Stimulated activated naive CD8-positive, alpha-beta T cell treated with anti-CD3 and anti-CD28 coated beads, Interleukin-15, amount 100 ng/mL, for 72 hours (primary cell): Measurements from ENCODE around the gene GPR142.

Source experiments
- ATAC-seq: fragments of 150-1000 bp; cut with Tn5 transposase; 2 replicates; pipeline ENCODE4 v1.10.0; 2021; ENCODE audit warnings: mild to moderate bottlenecking, moderate library complexity
- DNase-seq, 2 donors: peaks; one replicate each; pipeline ENCODE4 v3.0.0; 2021 to 2022
- H3K27ac Mint-ChIP-seq, 2 donors: one replicate each; pipeline ENCODE4 v1.8.0; 2022; ENCODE audit warnings: mild to moderate bottlenecking in 2 of 2, mixed read lengths in 2 of 2, moderate library complexity in 2 of 2
- H3K27me3 Mint-ChIP-seq: one replicate; pipeline ENCODE4 v1.8.0; 2022; ENCODE audit warnings: mixed read lengths
- H3K4me1 Mint-ChIP-seq: one replicate; pipeline ENCODE4 v1.8.0; 2022; ENCODE audit warnings: mild to moderate bottlenecking, mixed read lengths
- H3K4me3 Mint-ChIP-seq, 2 donors: one replicate each; pipeline ENCODE4 v1.8.0; 2022; ENCODE audit warnings: mild to moderate bottlenecking in 2 of 2, mixed read lengths in 2 of 2, moderate library complexity in 1 of 2
- H3K9me3 Mint-ChIP-seq, 2 donors: one replicate each; pipeline ENCODE4 v1.8.0; 2022; ENCODE audit warnings: mixed read lengths in 2 of 2

GPR142 gene, protein sequence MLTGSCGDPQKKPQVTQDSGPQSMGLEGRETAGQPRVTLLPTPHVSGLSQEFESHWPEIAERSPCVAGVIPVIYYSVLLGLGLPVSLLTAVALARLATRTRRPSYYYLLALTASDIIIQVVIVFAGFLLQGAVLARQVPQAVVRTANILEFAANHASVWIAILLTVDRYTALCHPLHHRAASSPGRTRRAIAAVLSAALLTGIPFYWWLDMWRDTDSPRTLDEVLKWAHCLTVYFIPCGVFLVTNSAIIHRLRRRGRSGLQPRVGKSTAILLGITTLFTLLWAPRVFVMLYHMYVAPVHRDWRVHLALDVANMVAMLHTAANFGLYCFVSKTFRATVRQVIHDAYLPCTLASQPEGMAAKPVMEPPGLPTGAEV

GRCh38 chr17:74367206-74367605, at the start of gene GPR142:
GPR142 (plus strand) TSS chr17:74367506; CDS start chr17:74369541, 2,035 bp downstream.
- H3K4me3 Mint-ChIP-seq: no peak within 1 kb of the TSS
- ATAC-seq: no peak
- peaks cover 4% of the 10 kb centered on the region for H3K27me3 Mint-ChIP-seq

DNA sequence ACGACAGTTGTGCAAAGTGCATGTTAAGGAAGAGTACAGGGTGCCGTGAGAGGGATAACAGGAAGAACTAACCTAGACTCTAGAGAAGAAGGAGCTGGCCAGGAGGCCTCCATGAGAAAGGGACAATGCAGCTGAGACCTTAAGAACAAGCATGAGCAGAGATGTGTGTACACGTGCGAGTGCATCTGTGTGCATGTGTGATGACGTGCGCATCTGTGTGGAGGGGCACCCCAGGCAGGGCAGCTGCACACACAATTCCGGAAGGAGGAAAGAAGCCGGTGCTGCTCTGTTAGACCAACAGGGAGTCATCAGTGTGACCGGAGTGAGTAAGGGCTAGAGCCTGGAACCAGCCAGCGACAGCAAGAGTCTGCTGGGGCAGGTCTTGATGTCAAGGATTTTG, 48.9 kb upstream of the GPR142 start:
- Mint-ChIP-seq H3K4me1 (no peaks in the 10 kb centered on the region), H3K9me3 (no peaks in the 10 kb centered on the region), H3K27ac (no peak overlapping the region), H3K27me3 (peaks cover 19% of the 10 kb centered on the region), H3K4me3 (no peak overlapping the region)
- DNase-seq (no peak), ATAC-seq (no peak)

More at GRCh38 chr17:74367206-74367605, at the start of gene GPR142:
- Mint-ChIP-seq H3K9me3 (no peaks in the 10 kb centered on the region), H3K4me1 (peaks cover 20% of the 10 kb centered on the region), H3K27ac (no peak within 1 kb of the TSS)
- DNase-seq: no peak

- Mint-ChIP-seq H3K27ac (no peak overlapping the region), H3K4me1 (peaks cover 20% of the 10 kb centered on the region), H3K4me3 (no peak overlapping the region), H3K9me3 (no peaks in the 10 kb centered on the region), H3K27me3 (peaks cover 63% of the 10 kb centered on the region)
- DNase-seq: no peak
- ATAC-seq: no peak
Observed at GRCh38 chr17:74324521-74324920, 42.8 kb upstream of the GPR142 start.

DNA sequence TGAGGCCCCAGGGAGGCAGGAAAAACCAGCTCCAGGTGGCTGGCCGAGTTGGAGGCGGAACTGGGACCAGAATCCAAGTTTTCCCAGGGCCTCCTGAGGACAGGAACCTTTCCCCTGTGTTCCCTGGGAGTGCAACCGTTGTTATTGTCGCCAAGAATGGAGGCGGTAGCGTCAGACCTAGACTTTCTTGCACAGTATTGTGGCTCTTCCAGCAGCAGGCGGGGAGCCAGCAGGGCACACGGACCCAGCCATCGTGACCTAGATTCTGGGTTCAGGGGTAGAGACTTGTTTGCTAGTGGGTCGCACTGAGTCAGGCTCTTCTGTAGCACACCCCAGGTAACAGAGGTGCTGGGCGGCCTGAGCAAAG, 41.9 kb upstream of the GPR142 start:
- DNase-seq (no peak), ATAC-seq (peak; percentile 4)
- peak overlapping the region; percentile 31 to 50 for H3K4me3 Mint-ChIP-seq
- peaks cover 67% of the 10 kb centered on the region for H3K27me3 Mint-ChIP-seq
- H3K4me1 Mint-ChIP-seq: peaks cover 21% of the 10 kb centered on the region
- no peak overlapping the region for H3K27ac Mint-ChIP-seq
- no peaks in the 10 kb centered on the region for H3K9me3 Mint-ChIP-seq

- ATAC-seq: peak; percentile 85
- Mint-ChIP-seq H3K27ac (no peak within 1 kb of the TSS), H3K9me3 (no peaks in the 10 kb centered on the region), H3K27me3 (peaks cover 67% of the 10 kb centered on the region), H3K4me3 (peak within 1 kb of the TSS; percentile 31 to 50), H3K4me1 (peaks cover 21% of the 10 kb centered on the region)
- DNase-seq: peak; percentile 48 to 56
Observed at GRCh38 chr17:74325743-74326379, 41.4 kb upstream of the GPR142 start, which contains the start of gene KIF19. KIF19 (plus strand) TSS chr17:74326226; CDS start chr17:74326350, 124 bp downstream.

DNA sequence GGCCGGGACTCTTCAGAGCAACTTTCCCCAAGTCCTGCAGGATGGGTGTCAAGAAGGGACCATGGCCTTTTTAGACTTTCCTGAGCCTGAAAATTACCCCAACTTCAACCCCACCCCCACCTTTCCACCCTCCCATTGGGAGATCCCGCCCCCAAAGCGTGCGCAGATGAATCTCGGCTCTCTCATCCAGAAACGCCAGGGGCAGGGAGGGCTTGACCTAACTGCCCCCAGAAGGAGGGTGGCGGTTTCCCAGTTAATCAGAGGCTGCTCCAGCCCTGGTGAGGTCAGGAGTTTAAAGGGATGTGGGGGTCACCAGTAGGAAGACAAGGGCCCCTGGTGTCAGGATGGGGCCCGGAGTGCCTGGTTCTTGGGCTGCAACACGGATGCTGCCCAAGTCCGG, 40.8 kb upstream of the GPR142 start:
- Mint-ChIP-seq H3K4me1 (peaks cover 21% of the 10 kb centered on the region), H3K4me3 (peak overlapping the region in 1 of 2 donors; percentile 16), H3K9me3 (no peaks in the 10 kb centered on the region), H3K27ac (no peak overlapping the region), H3K27me3 (peaks cover 67% of the 10 kb centered on the region)
- ATAC-seq: no peak
- no peak for DNase-seq

DNA sequence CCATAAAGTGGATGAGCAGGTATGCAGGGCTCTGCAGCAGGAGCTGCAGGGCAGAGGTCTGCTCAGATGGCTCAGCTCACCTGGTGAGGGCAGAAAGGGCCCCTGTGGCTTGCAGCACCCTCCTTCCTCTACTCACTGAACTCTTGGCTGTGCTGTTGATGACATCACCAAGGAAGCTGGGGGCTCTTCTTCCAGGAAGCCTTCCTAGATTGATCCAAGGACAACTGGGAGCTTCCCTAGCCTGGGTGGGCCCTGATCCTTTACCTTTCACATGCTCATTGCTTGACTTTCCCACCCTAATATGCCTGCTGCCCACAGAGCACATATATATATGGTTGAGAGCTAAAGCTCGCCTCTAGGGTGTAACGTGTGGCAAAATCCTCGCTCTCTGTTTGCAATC, 38.8 kb upstream of the GPR142 start:
- Mint-ChIP-seq H3K27me3 (peaks cover 49% of the 10 kb centered on the region), H3K9me3 (no peaks in the 10 kb centered on the region), H3K4me3 (no peak overlapping the region), H3K4me1 (peaks cover 21% of the 10 kb centered on the region), H3K27ac (no peak overlapping the region)
- ATAC-seq (no peak), DNase-seq (no peak)

- DNase-seq (no peak), ATAC-seq (no peak)
- Mint-ChIP-seq H3K9me3 (no peaks in the 10 kb centered on the region), H3K27ac (peak overlapping the region in 1 of 2 donors; percentile 22), H3K27me3 (peaks cover 43% of the 10 kb centered on the region), H3K4me3 (no peak overlapping the region), H3K4me1 (peaks cover 21% of the 10 kb centered on the region)
Observed at GRCh38 chr17:74329378-74329777, 37.9 kb upstream of the GPR142 start.

- no peak overlapping the region for H3K4me3 Mint-ChIP-seq
- H3K27ac Mint-ChIP-seq: no peak overlapping the region
- DNase-seq: no peak
- H3K9me3 Mint-ChIP-seq: no peaks in the 10 kb centered on the region
- peaks cover 16% of the 10 kb centered on the region for H3K4me1 Mint-ChIP-seq
- peaks cover 34% of the 10 kb centered on the region for H3K27me3 Mint-ChIP-seq
- ATAC-seq: no peak
Observed at GRCh38 chr17:74330446-74330845, 36.9 kb upstream of the GPR142 start.

- Mint-ChIP-seq H3K27ac (peak overlapping the region in 1 of 2 donors; percentile 37), H3K4me3 (no peak overlapping the region), H3K27me3 (peaks cover 23% of the 10 kb centered on the region), H3K4me1 (peaks cover 8% of the 10 kb centered on the region), H3K9me3 (no peaks in the 10 kb centered on the region)
- ATAC-seq: no peak
- DNase-seq: no peak
Observed at GRCh38 chr17:74332017-74332650, 35.2 kb upstream of the GPR142 start.

DNA sequence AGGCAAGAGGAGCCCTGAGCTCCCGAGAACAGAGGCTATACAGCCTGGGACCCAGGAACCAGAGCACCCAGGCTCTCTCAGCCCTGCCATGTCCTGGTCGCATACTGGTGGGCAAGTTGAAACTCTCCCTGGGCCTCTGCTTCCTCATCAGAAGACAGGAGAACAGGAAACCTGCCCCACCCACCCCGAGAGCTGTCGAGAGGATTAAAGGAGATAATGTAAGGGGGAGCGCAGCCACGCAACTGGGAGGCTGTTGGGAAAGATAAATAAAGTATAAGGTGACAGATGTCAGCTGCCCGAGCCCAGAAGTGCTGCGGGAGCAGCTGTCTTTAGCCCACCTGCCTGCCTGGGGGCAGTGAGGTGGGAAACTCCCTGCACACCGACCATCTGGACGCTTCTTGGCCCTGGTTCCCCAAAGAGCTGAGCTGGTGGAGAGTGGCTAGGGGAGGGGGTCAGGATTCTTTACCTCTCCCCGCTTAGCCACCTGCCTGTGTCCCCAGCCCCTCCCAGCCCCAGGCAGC, 34.5 kb upstream of the GPR142 start:
- H3K4me1 Mint-ChIP-seq: peaks cover 8% of the 10 kb centered on the region
- no peak for ATAC-seq
- no peaks in the 10 kb centered on the region for H3K9me3 Mint-ChIP-seq
- DNase-seq: no peak
- no peak overlapping the region for H3K4me3 Mint-ChIP-seq
- no peak overlapping the region for H3K27ac Mint-ChIP-seq
- H3K27me3 Mint-ChIP-seq: peaks cover 16% of the 10 kb centered on the region

DNA sequence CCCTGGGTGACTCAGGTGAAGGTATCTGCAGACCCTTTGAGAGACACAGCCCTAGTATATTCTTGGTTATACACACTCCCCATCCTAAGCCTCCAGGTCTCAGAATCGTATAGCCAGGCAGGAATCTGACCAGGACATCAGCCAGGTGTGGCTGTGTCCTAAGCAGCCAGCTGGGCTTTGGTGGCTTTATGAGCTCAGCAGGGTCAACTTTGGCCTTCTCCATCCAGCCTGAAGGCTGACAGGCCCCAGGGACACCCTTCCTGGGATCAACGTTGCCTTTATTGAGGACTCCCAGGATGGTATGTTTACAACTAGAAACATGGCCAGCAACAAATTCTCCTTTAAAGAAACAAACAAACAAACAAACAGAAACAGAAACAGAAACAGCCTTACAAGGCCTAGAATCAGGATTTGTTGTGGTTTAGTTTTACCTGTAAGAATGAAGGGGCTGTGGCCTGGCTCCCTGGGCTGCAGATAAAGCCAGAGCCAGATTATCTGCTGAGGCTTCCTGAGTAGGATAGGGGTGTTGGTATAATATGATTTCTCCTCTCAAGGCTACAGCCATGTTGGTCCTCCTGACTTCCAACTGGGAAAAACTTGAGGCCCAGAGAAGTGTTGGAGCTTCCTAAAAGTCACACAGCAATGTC, 32.8 kb upstream of the GPR142 start:
- Mint-ChIP-seq H3K27ac (peak overlapping the region in 1 of 2 donors; percentile 89), H3K4me1 (peaks cover 1% of the 10 kb centered on the region), H3K27me3 (peaks cover 4% of the 10 kb centered on the region), H3K4me3 (no peak overlapping the region), H3K9me3 (no peaks in the 10 kb centered on the region)
- DNase-seq (no peak), ATAC-seq (no peak)

DNA sequence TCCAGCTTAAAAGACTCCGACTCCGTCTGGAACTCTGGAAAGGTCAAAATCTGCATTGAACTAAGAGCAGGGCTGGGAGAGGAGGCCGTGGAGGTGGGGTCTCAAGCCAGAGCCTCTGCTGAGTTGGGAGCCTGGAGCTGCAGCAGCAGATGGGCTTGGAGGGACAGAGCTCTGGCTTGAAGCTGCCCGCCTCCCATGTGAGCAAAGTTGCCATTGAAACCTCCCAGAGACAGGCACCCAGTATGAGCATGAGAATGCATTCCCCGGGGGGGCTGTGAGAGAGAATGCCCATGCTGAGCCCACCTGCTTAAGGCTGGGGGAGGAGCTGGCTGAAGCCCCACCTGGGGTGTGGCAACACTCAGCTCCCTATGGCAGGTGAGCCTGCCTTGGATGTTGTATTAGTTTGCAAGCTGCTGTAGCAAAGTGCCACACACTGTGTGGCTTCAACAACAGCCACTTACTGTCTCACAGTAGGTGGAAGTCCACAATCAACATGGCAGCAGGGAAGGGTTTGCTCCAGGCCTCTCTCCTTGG, 31.7 kb upstream of the GPR142 start:
- Mint-ChIP-seq H3K27me3 (no peaks in the 10 kb centered on the region), H3K4me1 (no peaks in the 10 kb centered on the region), H3K9me3 (no peaks in the 10 kb centered on the region), H3K4me3 (no peak overlapping the region), H3K27ac (no peak overlapping the region)
- ATAC-seq: no peak
- DNase-seq: no peak

DNA sequence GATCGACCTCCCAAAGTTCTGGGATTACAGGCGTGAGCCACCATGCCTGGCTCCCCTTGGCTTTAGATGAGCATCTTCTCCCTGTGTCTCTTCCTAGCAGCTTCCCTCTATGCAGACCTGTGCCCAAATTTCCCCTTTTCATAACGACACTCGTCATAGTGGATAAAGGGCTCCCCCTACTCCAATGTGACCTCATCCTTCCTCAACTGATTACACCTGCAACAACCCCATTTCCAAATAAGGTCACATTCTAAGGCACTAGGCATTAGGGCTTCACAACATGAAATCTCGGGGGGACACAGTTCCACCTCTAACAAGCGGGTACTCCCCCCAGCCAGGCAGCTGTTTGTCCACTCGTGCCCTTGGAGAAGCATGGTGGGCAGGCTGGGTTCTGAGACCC, 31.0 kb upstream of the GPR142 start:
- no peak overlapping the region for H3K4me3 Mint-ChIP-seq
- H3K27ac Mint-ChIP-seq: no peak overlapping the region
- H3K4me1 Mint-ChIP-seq: no peaks in the 10 kb centered on the region
- ATAC-seq (no peak), DNase-seq (no peak)
- H3K9me3 Mint-ChIP-seq: no peaks in the 10 kb centered on the region
- no peaks in the 10 kb centered on the region for H3K27me3 Mint-ChIP-seq

- Mint-ChIP-seq H3K9me3 (no peaks in the 10 kb centered on the region), H3K27me3 (no peaks in the 10 kb centered on the region), H3K4me1 (no peaks in the 10 kb centered on the region), H3K27ac (no peak overlapping the region), H3K4me3 (no peak overlapping the region)
- DNase-seq: no peak
- ATAC-seq: no peak
Observed at GRCh38 chr17:74337834-74338500, 29.3 kb upstream of the GPR142 start.
